Neural progenitor cell (in vitro differentiated cells): ENCODE results near the gene CBX8. TPM values are rescaled to one million over a fixed set of nuclear protein-coding genes. Genes with fewer than 3 reads are reported as not detected.

Experiments
- DNase-seq: peaks from one replicate; pipeline ENCODE4 v3.0.0-alpha.2; 2016; ENCODE audit warnings: low spot score
- H2AFZ ChIP-seq: fragments of 200-600 bp; sonication (generic); replicated peaks from 2 replicates; pipeline ENCODE4 v1.6.1; 2016; ENCODE audit warnings: antibody characterized with exemption
- H3F3A ChIP-seq: fragments of 200-600 bp; sonication (generic); 2 replicates; pipeline ENCODE4 v1.6.1; 2016; ENCODE audit warnings: antibody characterized with exemption, low read depth
- H3K27ac ChIP-seq: fragments of 200-600 bp; sonication (generic); 2 replicates; pipeline ENCODE4 v1.5.1; 2016; ENCODE audit warnings: mild to moderate bottlenecking
- H3K27me3 ChIP-seq: fragments of 200-600 bp; sonication (generic); 2 replicates; pipeline ENCODE4 v1.6.1; 2016; ENCODE audit warnings: mild to moderate bottlenecking, moderate library complexity
- H3K36me3 ChIP-seq: fragments of 200-600 bp; sonication (generic); 2 replicates; pipeline ENCODE4 v1.5.1; 2016
- H3K4me1 ChIP-seq: fragments of 200-600 bp; sonication (generic); 2 replicates; pipeline ENCODE4 v1.6.1; 2016; ENCODE audit warnings: mixed run types
- H3K4me2 ChIP-seq: fragments of 200-600 bp; sonication (generic); 2 replicates; pipeline ENCODE4 v1.6.1; 2016
- H3K4me3 ChIP-seq: fragments of 200-600 bp; sonication (generic); 2 replicates; pipeline ENCODE4 v1.5.1; 2016
- H3K79me2 ChIP-seq: fragments of 200-600 bp; sonication (generic); 2 replicates; pipeline ENCODE4 v1.6.1; 2016; ENCODE audit warnings: low read depth
- H3K9ac ChIP-seq: fragments of 200-600 bp; sonication (generic); 2 replicates; pipeline ENCODE4 v1.6.1; 2016
- H3K9me3 ChIP-seq: fragments of 200-600 bp; sonication (generic); 2 replicates; pipeline ENCODE4 v1.5.1; 2016; ENCODE audit warnings: low read depth
- H4K20me1 ChIP-seq: fragments of 200-600 bp; sonication (generic); 2 replicates; pipeline ENCODE4 v1.6.1; 2016; ENCODE audit warnings: low read depth
- H3K27ac Mint-ChIP-seq: 3 replicates; pipeline ENCODE4 v1.8.0; 2021; ENCODE audit warnings: mixed read lengths
- H3K27me3 Mint-ChIP-seq: 2 replicates; pipeline ENCODE4 v1.8.0; 2022; ENCODE audit warnings: low read depth, mild to moderate bottlenecking, inconsistent platforms, moderate library complexity, mixed read lengths; ENCODE audit not compliant: insufficient read depth
- H3K36me3 Mint-ChIP-seq: 3 replicates; pipeline ENCODE4 v1.8.0; 2021; ENCODE audit warnings: mixed read lengths
- H3K4me1 Mint-ChIP-seq: 3 replicates; pipeline ENCODE4 v1.8.0; 2021; ENCODE audit warnings: mixed read lengths
- H3K4me3 Mint-ChIP-seq: 3 replicates; pipeline ENCODE4 v1.8.0; 2021; ENCODE audit warnings: mild to moderate bottlenecking, moderate library complexity, mixed read lengths
- H3K9me3 Mint-ChIP-seq: 3 replicates; pipeline ENCODE4 v1.8.0; 2020; ENCODE audit warnings: mixed read lengths
- EZH2 ChIP-seq: fragments of 200-600 bp; sonication (generic); IDR thresholded peaks from 2 replicates; pipeline ENCODE4 v1.6.1; 2017; ENCODE audit warnings: antibody characterized with exemption, mild to moderate bottlenecking, moderate library complexity
- EZH2phosphoT487 ChIP-seq: fragments of 200-600 bp; sonication (generic); IDR thresholded peaks from 2 replicates; pipeline ENCODE4 v1.6.1; 2017; ENCODE audit warnings: antibody characterized with exemption
- total RNA-seq: library from RNA; depleted of rRNA; stranded (reverse); fragments of >200 nt; gene quantifications from 2 replicates; pipeline ENCODE4 v1.2.3, GENCODE V29; 2015; ENCODE audit warnings: low replicate concordance
- TF ChIP-seq, protein P1 (sequence below): fragments of 200-600 bp; sonication (generic); IDR thresholded peaks from 2 replicates; pipeline ENCODE4 v1.5.1; 2017; ENCODE audit warnings: antibody characterized with exemption, mild to moderate bottlenecking

The CBX8 gene
- total RNA-seq, 1 donor from 2014 or later, result 2.8 TPM

DNA sequence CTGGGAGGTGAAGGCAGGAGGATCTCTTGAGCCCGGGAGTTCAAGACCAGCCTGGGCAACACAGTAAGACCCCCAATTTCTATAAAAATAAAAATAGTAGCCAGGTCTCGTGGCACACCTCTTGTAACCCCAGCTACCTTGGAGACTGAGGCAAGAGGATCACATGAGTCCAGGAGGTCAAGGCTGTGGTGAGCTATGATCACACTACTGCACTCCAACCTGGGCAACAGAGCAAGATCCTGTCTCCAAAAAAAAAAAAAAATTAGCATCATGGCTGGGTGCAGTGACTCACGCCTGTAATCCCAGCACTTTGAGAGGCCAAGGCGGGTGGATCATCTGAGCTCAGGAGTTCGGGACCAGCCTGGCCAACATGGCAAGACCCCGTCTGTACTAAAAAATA lies 25.6 kb downstream of the CBX8 start:
- Histone ChIP-seq H3K9me3 (no peaks in the 10 kb centered on the region), H3K9ac (no peak overlapping the region), H3K27me3 (peaks cover 2% of the 10 kb centered on the region), H3K4me2 (no peak overlapping the region), H3K4me1 (peaks cover 13% of the 10 kb centered on the region), H3F3A (peaks cover 7% of the 10 kb centered on the region), H3K36me3 (no peaks in the 10 kb centered on the region), H4K20me1 (no peaks in the 10 kb centered on the region), H3K79me2 (peaks cover 3% of the 10 kb centered on the region), H2AFZ (no peak overlapping the region), H3K4me3 (no peak overlapping the region), H3K27ac (no peak overlapping the region)
- H3K9me3 Mint-ChIP-seq, result no peaks in the 10 kb centered on the region
- peaks cover 24% of the 10 kb centered on the region for H3K4me1 Mint-ChIP-seq
- TF ChIP-seq EZH2phosphoT487 (no peak), EZH2 (no peak)
- TF ChIP-seq, protein P1, sequence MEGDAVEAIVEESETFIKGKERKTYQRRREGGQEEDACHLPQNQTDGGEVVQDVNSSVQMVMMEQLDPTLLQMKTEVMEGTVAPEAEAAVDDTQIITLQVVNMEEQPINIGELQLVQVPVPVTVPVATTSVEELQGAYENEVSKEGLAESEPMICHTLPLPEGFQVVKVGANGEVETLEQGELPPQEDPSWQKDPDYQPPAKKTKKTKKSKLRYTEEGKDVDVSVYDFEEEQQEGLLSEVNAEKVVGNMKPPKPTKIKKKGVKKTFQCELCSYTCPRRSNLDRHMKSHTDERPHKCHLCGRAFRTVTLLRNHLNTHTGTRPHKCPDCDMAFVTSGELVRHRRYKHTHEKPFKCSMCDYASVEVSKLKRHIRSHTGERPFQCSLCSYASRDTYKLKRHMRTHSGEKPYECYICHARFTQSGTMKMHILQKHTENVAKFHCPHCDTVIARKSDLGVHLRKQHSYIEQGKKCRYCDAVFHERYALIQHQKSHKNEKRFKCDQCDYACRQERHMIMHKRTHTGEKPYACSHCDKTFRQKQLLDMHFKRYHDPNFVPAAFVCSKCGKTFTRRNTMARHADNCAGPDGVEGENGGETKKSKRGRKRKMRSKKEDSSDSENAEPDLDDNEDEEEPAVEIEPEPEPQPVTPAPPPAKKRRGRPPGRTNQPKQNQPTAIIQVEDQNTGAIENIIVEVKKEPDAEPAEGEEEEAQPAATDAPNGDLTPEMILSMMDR, result no peak
- H3K27ac Mint-ChIP-seq, result no peak overlapping the region
- H3K36me3 Mint-ChIP-seq, result peaks cover 3% of the 10 kb centered on the region
- DNase-seq, result no peak
- H3K27me3 Mint-ChIP-seq, result peaks cover 6% of the 10 kb centered on the region
- H3K4me3 Mint-ChIP-seq, result no peak overlapping the region

GRCh38 chr17:79769570-79770506 lies 27.0 kb downstream of the CBX8 start:
- no peak for TF ChIP-seq EZH2phosphoT487
- TF ChIP-seq, protein P1, result no peak
- no peak for TF ChIP-seq EZH2
- no peak overlapping the region for H3K27ac ChIP-seq
- H3K4me3 Mint-ChIP-seq, result no peak overlapping the region
- H3K36me3 Mint-ChIP-seq, result peaks cover 3% of the 10 kb centered on the region
- H3K79me2 ChIP-seq, result no peaks in the 10 kb centered on the region
- H3K4me3 ChIP-seq, result no peak overlapping the region
- H3K9me3 Mint-ChIP-seq, result no peaks in the 10 kb centered on the region
- no peak for DNase-seq
- H3K27me3 ChIP-seq, result no peaks in the 10 kb centered on the region
- peaks cover 5% of the 10 kb centered on the region for H3K27me3 Mint-ChIP-seq
- H3K36me3 ChIP-seq, result no peaks in the 10 kb centered on the region
- H2AFZ ChIP-seq, result no peak overlapping the region
- H3K9me3 ChIP-seq, result no peaks in the 10 kb centered on the region
- no peaks in the 10 kb centered on the region for H3K4me1 ChIP-seq
- H3K9ac ChIP-seq, result no peak overlapping the region
- peak overlapping the region; percentile 44 for H3K27ac Mint-ChIP-seq
- no peaks in the 10 kb centered on the region for H3F3A ChIP-seq
- peaks cover 10% of the 10 kb centered on the region for H3K4me1 Mint-ChIP-seq
- H4K20me1 ChIP-seq, result no peaks in the 10 kb centered on the region
- no peak overlapping the region for H3K4me2 ChIP-seq

DNA sequence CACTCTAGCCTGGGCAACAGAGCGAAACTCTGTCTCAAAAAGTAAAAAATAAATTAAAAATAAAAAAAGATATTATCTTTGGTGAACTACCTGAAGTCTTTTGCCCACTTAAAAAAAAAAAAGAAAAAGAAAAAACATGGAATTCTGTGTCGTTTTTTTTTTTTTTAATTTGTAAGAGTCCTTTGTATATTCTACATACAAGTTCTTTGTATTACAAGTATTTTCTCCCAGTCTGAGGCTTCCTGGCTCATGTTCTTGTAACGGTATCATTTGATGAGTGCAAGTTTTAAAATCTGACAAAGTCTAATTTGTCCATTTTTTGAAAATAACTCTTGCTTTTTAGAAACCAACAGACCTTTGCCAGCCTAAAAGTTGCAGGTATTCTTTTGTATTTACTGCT lies 31.2 kb downstream of the CBX8 start:
- Mint-ChIP-seq H3K27ac (no peak overlapping the region), H3K4me1 (no peaks in the 10 kb centered on the region), H3K27me3 (no peaks in the 10 kb centered on the region), H3K9me3 (no peaks in the 10 kb centered on the region), H3K4me3 (no peak overlapping the region), H3K36me3 (peaks cover 3% of the 10 kb centered on the region)
- Histone ChIP-seq H3K9ac (no peak overlapping the region), H3F3A (no peaks in the 10 kb centered on the region), H3K4me2 (no peak overlapping the region), H3K27ac (no peak overlapping the region), H3K36me3 (no peaks in the 10 kb centered on the region), H3K79me2 (no peaks in the 10 kb centered on the region), H3K9me3 (no peaks in the 10 kb centered on the region), H4K20me1 (no peaks in the 10 kb centered on the region), H3K27me3 (no peaks in the 10 kb centered on the region), H2AFZ (no peak overlapping the region), H3K4me3 (no peak overlapping the region), H3K4me1 (no peaks in the 10 kb centered on the region)
- no peak for DNase-seq
- TF ChIP-seq, protein P1, result no peak
- TF ChIP-seq EZH2phosphoT487, result no peak
